ENCODE results near the gene CCL2.

GRCh38 chr17:34249061-34249460, 6.0 kb upstream of the CCL2 start:
- TF ChIP-seq CTCF (IDR thresholded peaks at IDR 0.05) (no peak), EZH2 (IDR thresholded peaks at IDR 0.05) (no peak)

Measured in neural progenitor cell (in vitro differentiated cells).